Stimulated activated CD4-positive, alpha-beta T cell treated with anti-CD3 and anti-CD28 coated beads, Interleukin-2, amount 100 ng/mL, for 48 hours (primary cell): ENCODE results near the gene HERC4.

Experiments
- DNase-seq, 2 donors: peaks; one replicate each; pipeline ENCODE4 v3.0.0-alpha.2; 2020

Gene HERC4, protein sequence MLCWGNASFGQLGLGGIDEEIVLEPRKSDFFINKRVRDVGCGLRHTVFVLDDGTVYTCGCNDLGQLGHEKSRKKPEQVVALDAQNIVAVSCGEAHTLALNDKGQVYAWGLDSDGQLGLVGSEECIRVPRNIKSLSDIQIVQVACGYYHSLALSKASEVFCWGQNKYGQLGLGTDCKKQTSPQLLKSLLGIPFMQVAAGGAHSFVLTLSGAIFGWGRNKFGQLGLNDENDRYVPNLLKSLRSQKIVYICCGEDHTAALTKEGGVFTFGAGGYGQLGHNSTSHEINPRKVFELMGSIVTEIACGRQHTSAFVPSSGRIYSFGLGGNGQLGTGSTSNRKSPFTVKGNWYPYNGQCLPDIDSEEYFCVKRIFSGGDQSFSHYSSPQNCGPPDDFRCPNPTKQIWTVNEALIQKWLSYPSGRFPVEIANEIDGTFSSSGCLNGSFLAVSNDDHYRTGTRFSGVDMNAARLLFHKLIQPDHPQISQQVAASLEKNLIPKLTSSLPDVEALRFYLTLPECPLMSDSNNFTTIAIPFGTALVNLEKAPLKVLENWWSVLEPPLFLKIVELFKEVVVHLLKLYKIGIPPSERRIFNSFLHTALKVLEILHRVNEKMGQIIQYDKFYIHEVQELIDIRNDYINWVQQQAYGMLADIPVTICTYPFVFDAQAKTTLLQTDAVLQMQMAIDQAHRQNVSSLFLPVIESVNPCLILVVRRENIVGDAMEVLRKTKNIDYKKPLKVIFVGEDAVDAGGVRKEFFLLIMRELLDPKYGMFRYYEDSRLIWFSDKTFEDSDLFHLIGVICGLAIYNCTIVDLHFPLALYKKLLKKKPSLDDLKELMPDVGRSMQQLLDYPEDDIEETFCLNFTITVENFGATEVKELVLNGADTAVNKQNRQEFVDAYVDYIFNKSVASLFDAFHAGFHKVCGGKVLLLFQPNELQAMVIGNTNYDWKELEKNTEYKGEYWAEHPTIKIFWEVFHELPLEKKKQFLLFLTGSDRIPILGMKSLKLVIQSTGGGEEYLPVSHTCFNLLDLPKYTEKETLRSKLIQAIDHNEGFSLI

DNA sequence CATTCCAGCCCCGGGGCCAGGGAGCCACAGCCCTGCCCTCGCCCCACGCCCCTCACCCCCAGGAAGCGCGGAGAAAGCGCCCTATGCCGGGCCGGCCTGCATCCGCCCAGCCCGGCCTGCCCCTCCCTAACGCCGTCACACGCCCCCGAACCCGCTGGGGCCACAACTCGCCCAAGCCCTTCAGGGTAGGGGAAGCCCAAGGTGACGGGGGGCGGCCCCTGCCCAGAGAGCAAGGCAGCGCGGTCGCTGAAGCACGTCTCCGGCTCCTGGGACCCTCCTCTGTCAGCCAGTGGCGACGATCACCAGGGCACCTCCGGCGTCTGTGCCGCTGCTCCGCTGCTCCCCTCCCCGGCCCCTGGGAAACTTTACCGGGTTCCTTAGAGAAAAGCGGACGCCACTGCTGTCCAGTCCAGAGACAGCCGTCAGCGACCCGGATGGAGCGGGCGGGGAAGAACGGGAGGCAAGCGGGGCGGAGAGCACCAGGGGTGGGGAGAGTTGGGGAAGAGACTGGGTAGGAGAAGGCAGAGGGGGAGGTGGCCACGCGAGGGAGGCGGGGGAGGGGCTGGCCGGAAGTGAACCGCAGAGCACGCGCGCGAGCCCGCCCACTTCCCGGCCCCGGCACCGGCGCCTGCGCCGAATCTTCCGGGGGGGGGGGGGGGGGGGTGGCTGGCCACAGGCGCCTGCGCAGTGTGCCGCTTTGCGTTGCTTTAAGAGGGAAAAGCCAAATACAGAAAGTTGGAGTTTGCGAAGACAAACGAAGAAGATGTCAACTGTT lies at the start of gene HERC4:
Gene HERC4, minus strand, starts transcription at position 509 of the 775 bp plus-strand sequence. CDS start 2,175 bp downstream, outside the sequence.
- DNase-seq: peak; percentile 81

DNA sequence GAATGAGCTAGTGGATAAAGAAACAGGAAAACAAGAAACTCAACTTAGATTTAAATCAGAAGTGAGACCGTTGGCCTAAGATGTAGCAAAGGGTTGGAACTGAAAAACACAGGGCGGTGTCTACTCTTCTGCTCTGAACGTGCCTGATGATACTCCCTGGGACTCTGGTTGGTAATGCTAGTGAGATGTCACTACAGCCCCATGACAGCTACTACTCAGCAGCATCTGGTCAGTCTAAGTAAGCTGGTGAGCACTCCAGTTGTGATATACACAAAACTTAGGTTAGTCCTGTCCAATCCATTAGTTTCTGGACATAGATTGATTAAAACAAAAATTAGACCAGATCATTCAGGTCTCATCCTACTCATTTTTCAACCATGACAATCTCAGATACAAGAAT lies 49.6 kb upstream of the HERC4 start:
- DNase-seq: no peak

DNA sequence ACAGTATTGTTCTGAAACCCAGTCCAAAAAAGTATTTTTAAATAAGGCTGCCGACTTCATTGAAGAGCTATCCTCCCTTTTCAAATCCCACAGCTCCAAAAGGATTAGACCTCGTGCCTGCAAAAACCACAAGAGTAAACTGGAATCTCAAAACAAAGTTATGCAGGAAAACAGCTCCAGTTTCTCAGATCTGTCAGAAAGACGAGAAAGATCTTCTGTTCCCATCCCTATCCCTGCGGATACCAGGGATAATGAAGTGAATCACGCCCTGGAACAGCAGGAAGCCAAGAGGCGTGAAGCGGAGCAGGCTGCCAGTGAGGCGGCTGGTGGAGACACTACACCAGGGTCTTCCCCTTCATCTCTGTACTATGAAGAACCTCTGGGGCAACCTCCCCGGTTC lies 46.8 kb upstream of the HERC4 start:
- no peak for DNase-seq

DNA sequence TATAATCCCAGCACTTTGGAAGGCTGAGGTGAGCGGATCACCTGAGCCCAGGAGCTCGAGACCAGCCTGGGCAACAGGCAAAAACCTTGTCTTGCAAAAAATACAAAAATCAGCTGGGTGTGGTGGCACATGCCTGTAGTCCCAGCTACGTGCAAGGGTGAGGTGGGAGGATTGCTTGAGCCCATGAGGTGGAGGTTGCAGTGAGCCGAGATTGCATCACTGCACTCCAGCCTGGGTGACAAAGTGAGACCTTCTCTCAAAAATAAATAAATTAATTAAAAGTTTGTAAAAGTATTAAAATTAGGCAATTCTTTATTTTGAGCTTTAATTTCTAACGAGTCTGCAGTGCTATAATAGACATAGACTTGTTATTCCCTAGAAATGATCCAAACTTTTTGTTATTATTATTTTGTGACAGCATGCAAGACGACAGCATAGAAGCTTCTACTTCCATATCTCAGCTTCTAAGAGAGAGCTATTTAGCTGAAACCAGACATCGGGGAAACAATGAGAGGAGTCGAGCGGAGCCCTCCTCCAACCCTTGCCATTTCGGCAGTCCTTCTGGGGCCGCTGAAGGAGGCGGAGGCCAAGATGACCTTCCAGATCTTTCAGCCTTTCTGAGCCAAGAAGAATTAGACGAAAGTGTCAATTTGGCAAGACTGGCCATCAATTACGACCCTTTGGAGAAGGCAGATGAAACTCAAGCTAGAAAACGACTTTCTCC lies 46.1 kb upstream of the HERC4 start:
- no peak for DNase-seq

DNA sequence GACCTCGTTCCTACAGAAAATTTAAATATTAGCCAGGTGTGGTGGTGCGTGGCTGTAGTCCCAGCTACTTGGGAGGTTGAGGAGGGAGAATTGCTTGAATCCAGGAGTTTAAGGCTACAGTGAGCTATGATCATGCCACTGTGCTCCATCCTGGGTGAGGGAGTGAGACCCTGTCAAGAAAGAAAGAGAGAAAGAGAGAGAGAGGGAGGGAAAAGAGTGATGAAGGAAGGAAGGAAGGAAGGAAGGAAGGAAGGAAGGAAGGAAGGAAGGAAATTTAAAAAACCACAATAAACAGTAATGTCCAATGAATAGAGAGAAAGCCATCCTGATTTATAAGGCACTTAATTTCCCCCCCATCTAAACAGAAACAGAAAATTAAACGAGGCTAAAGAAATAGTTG lies 43.6 kb upstream of the HERC4 start:
- no peak for DNase-seq

DNA sequence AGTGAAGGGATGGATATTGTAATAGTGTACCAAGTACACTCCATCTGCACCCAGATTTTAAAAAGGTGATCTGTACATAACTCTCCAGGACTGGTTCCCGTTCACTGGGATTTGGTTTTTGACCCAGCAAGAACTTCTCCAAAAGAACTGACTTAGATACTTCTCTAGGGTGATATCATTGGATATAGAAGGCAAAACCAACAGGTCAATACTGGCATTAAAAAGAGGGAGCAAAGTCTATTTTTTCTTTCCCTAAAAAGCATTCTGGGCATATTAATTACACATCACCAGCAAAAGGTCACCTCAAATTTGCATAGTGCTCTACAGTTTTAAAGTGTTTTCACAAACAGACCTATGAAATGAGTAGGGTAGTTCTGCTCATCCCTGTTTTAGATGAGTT lies 37.8 kb upstream of the HERC4 start:
- no peak for DNase-seq

DNA sequence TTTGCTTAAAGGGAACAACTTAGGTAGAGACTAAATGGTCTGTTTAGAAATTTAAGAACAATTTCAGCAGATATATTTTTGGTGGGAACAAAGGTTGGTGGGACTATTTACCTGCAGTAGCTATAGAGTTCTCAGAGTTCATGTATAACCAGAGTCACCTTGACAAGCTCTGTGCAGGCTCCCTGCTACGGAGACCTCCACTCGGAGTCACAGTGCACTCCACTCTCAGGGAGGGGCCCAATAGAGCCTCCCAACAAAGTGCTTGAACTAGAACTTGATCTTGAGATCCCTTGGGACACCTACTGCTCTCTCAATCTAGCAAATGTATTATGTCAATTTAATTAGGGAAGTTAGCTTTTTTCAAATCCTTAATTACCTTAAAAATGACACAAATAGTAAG lies 36.5 kb upstream of the HERC4 start:
- DNase-seq: no peak

DNA sequence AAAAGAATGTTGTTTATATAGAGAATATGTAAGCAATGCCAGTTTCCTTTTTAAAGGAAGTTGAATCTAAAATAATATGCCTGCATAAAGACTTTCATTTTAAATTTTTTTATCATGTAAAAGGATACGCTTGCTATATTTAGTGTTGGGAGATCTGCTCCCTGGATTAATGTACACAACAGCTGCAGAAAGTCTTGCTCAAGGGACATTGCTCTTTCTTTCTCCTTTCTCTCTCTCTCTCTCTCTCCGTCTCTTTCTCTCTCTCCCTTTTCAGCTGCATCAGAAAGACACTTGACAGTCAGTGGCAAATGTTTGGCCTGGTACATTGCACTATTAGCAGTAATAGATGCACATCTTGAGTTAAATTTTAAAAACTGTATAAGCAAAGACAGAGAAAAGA lies 34.9 kb upstream of the HERC4 start:
- no peak for DNase-seq

DNA sequence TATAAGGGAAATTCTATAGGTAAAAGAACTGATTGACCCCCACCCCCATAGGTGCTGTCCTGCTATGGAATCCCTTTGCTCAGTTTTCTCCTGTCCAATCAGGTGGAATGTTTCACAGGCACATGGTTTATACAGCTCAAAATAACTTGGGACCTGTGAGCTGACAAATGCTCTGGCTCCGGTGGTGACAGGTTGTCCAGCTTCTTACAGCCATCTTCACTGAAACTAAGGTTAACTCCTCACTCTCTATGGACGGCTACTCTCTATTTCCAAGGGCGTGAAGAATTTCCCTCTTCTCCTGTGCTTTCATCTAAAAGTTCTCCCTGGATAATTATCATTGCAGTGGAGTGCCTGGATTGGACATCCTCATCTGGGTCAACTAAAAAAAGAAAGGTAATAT lies 34.2 kb upstream of the HERC4 start, which contains the start of gene MYPN:
Gene MYPN, plus strand, starts transcription at position 158 of the 400 bp plus-strand sequence. CDS start 11,951 bp downstream, outside the sequence.
- DNase-seq: no peak

DNA sequence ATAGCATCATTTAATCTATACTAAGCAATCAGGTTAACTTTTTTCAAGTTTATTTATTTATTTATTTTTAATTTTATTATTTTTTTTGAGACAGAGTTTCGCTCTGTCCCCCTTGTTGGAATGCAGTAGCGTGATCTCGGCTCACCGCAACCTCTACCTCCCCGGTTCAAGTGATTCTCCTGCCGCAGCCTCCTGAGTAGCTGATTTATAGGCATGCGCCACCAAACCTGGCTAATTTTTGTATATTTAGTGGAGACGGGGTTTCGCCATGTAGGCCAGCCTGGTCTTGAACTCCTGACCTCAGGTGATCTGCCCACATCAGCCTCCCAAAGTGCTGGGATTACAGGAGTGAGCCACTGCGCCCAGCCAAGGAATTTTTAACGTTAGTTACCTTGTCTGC lies 33.6 kb upstream of the HERC4 start:
- DNase-seq: no peak

DNA sequence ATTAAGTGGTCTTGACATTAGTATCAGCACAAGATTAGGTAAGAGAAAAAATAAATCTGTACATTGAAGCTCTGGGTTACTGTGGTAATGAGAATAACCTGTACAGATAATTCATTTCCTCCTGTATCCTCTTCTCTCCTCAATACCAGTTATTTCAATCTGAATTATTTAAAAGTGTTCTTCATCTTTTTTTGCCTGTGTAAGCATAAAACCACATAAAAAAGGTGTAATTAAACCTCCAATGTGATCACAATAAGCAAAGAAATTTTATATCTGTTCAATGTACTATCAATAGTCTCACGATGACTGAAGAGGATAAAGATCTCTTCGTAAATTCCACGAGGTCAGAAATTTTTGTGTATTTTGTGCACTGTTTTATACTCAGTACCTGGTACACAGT lies 33.0 kb upstream of the HERC4 start:
- no peak for DNase-seq

DNA sequence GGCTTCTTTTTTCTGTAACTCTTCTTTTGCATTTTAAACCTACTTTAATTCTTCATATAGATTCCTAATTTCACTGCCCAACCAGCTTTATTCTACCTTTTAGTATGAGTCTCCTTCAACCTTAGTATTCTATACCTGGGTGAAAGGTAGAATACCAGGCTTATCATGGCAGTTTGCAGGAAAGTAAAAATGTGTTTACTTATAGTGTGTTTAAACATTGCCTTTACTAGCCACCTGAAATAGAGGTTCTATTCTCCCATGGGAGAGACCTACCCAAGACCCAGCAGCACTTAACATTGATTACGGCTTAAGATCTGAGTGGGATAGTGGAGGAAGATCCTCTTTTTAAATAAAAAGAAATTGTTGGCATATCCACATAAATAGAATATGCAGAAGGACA lies 32.6 kb upstream of the HERC4 start:
- DNase-seq: no peak

DNA sequence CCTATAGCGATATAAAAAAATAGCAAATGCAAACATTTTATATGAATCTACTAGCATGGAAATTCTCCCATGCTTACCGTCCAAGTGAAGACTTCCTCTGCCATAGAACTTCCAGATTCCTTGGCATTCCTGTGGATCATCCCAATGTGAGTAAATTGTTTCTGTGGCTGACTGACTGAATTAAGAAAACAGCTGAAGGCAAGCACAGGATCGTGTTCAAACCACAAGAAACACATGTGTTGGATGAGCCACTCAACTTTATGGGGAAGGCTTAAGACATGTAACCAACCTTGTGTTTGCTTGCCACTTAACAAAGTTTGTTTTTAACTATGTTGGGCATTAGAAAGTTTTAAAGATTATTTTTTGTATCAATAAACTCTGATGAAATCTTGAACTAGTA lies 31.6 kb upstream of the HERC4 start:
- DNase-seq: no peak

DNA sequence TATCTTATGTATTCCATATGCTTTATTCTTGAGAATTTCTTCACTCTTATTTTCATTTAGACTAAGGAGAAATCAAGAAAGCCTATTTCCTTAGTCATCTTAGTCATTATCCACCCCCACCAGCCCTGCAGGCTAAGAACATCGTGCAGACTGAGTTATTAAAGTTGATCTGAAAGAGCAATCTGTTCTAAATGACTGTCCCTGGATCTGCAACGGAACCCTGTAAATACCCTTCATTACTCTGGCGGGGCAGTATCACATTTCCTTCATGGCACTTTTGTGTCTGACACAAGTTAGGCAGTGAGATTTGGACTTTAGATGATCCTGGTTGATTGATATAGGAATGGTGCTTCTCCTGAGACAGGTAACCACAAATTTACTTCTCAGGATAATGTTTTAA lies 30.7 kb upstream of the HERC4 start:
- DNase-seq: no peak

DNA sequence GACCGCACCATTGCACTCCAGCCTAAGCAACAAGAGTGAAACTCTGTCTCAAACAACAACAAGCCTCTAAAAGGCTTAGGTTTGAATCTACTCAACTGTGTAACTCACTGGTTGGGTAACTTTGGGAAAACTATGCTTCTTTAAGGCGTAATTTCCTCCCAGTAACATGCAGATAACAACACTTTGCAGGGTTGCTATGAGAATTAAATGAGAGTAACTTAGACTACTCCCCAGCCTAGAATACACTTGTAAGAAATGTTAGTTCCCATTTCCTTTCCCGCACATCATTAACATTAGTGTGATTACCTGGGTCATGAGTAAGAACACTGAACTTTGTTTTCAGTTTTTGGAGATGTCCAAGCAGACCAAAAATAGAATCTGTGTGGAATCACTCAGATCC lies 28.8 kb upstream of the HERC4 start:
- DNase-seq: no peak

DNA sequence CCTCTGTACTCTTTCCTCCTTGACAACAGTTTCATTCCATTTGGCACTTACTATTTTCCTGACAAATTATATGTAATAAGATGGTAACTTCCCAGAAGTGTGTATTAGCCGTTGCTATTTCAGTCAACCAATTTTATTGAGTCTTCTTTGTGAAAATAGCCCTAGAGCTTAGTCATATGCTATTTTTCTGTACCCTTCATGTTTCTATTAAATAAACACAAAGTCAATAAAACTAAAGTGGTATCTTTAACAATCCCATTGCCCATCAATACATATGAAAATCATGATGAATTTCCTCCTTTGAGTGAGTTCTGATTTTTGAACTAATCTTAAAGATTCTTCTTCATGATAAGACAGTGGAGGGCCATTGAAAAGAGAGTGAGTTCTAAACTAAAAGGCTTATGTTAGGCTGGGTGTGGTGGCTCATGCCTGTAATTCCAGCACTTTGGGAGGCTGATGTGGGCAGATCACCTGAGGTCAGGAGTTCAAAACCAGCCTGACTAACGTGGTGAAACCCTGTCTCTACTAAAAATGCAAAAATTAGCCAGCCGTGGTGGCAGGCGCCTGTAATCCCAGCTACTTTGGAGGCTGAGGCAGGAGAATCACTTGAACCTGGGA lies 28.3 kb upstream of the HERC4 start:
- no peak for DNase-seq

DNA sequence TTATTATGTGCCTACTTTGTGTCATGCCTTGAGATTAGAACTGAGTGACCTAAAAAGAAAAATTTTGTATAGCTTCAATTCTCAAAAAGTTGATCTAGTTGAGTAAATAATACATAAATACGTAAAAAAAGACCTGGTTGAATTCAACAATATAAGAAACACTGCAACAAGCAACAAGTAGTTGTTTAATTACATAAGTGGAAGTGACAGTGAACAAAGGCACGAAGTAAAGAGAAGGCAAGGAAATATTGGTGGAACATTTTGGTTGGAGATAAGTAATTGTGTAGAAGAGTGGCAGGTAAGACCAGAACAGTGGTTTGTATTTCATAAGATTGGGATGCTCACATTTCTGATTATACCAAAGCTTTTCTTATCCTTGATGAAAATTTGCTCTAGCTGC lies 26.0 kb upstream of the HERC4 start:
- no peak for DNase-seq

DNA sequence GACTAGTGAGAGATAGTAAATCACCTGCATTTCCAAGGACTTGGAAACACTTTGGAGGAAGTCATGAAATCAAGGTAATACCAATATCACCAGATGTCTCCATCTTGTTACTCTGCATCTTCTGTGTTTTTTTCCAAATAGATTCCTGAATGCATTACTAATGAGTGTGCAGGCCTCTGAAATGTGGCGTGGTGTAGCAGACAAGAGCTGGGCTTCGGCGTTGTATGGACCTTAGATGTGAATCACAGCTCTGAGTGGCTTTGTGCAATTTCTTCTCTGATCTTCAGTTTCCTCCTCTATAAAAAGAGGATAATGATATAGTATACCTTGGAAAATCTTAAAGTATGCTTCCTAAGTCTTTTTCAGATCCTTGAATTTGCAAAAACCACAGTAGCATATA lies 24.7 kb upstream of the HERC4 start:
- no peak for DNase-seq

DNA sequence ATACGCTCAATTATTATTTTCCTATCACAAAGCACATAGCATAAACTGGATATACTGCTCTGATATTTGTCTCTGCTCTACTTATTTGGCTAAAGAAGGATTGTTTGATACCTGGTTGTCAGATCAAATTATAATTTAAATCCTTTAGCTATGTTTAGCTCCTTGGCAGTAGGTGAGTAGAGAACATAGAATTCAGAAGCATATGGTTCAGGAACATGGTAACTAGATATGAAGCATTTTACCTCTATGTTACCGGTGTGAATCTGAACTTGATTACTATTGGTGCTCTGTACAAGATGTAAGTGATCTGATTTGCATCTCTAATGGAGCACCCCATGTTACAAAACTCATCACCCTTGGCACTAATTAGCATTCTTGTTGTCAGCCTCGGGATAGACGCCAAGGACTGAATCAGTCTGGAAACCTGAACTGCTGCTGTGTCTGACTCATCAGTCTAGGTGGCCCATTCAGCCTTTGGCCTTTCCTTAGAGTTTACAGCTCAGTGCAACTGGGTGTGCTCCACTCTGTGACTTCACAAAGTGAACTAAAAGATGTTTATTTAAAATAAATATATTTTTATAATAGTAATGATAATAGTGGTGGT lies 21.9 kb upstream of the HERC4 start:
- no peak for DNase-seq

DNA sequence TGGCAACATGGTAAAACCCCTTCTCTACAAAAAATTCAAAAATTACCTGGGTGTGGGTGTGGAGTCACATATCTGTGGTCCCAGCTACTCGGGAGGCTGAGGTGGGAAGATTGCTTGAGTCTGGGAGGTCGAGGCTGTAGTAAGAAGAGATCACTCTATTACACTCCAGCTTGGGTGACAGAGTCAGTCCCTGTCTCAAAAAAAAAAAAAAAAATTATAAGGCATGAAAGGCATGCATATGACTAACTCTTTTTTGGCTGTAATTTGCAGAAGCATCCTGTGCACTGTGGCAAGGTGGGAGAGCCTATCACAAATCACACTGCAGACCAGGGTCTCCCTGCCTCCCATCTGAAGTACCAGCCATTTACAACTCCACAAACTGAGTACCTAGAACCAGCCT lies 20.1 kb upstream of the HERC4 start:
- no peak for DNase-seq

DNA sequence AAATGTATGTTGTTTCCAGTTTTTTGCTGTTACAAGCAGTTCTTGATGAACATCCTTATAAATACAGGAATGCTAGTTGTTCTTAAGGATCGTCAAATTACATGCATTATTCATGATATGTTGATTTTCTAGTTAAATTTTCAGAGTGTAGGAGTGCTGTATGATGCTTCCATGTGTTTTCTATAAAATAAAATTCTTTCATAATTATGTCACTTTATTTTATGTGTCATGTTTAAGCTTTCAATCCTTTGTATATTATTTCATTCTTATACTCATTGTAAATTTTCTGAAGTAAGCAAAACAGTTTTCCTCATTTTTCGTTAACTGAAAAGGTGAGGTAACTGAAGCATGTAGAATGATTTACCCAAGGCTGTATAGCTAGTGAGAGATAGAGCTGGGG lies 17.4 kb upstream of the HERC4 start:
- DNase-seq: no peak
